BLaER1 treated with 17β-estradiol and CSF1 and Interleukin-3, amounts not matched to agents 10 nM and 100 nM (cell line): ENCODE data around the gene AOPEP.
"Not testable (repeated sequence)": the region's sequence is repeated elsewhere in the genome, so short reads cannot be mapped to it uniquely, and the experiment has no call there.

Experiments used
- H3K27ac ChIP-seq, 11 experiments: shearing (Covaris generic); formaldehyde crosslinking; 2 replicates each; pipeline ENCODE4 v1.8.1; 2022
- H3K27me3 ChIP-seq, 11 experiments: shearing (Covaris generic); formaldehyde crosslinking; 2 replicates each; pipeline ENCODE4 v1.8.1; 2022
- H3K36me3 ChIP-seq, 11 experiments: shearing (Covaris generic); formaldehyde crosslinking; 2 replicates each; pipeline ENCODE4 v1.8.1; 2022
- H3K4me1 ChIP-seq, 10 experiments: shearing (Covaris generic); formaldehyde crosslinking; 2 replicates each; pipeline ENCODE4 v1.8.1; 2022
- H3K4me2 ChIP-seq, 11 experiments: shearing (Covaris generic); formaldehyde crosslinking; 2 replicates each; pipeline ENCODE4 v1.8.1; 2022
- H3K4me3 ChIP-seq, 10 experiments: shearing (Covaris generic); formaldehyde crosslinking; 2 replicates each; pipeline ENCODE4 v1.8.1; 2022
- H3K9ac ChIP-seq, 11 experiments: shearing (Covaris generic); formaldehyde crosslinking; 2 replicates each; pipeline ENCODE4 v1.8.1; 2022
- H3K9me3 ChIP-seq, 11 experiments: shearing (Covaris generic); formaldehyde crosslinking; replicated peaks in 1 of 11; 2 replicates each; pipeline ENCODE4 v1.8.1; 2022
- H4K20me1 ChIP-seq, 11 experiments: shearing (Covaris generic); formaldehyde crosslinking; 2 replicates each; pipeline ENCODE4 v1.8.1; 2022
- Cebpa-rat ChIP-seq, 11 experiments: shearing (Covaris generic); IDR thresholded peaks; 2 replicates each; pipeline ENCODE4 v1.8.1; 2022

Gene AOPEP

GRCh38 chr9:94933511-94933828 is 207.0 kb downstream of the AOPEP start:
- H4K20me1 ChIP-seq: peaks cover 0 to 5% (median 0%) of the 10 kb centered on the region in 11 experiments; a peak in 2 of 22 replicates
- peaks cover 0 to 28% (median 9%) of the 10 kb centered on the region in 11 experiments; a peak in 11 of 22 replicates for H3K36me3 ChIP-seq
- peaks cover 0 to 14% (median 8%) of the 10 kb centered on the region in 10 experiments; a peak in 11 of 20 replicates for H3K4me1 ChIP-seq
- H3K27ac ChIP-seq: no peak overlapping the region
- 0 out of 22 replicates have a peak, but pooled peaks cover 0 to 10% (median 0%) of the 10 kb centered on the region in 11 experiments for H3K9me3 ChIP-seq
- H3K4me2 ChIP-seq: no peak overlapping the region
- H3K4me3 ChIP-seq: no peak overlapping the region
- no peak overlapping the region for H3K9ac ChIP-seq
- no peaks in the 10 kb centered on the region for H3K27me3 ChIP-seq
- TF ChIP-seq Cebpa-rat (IDR thresholded peaks at IDR 0.05): no peak

DNA sequence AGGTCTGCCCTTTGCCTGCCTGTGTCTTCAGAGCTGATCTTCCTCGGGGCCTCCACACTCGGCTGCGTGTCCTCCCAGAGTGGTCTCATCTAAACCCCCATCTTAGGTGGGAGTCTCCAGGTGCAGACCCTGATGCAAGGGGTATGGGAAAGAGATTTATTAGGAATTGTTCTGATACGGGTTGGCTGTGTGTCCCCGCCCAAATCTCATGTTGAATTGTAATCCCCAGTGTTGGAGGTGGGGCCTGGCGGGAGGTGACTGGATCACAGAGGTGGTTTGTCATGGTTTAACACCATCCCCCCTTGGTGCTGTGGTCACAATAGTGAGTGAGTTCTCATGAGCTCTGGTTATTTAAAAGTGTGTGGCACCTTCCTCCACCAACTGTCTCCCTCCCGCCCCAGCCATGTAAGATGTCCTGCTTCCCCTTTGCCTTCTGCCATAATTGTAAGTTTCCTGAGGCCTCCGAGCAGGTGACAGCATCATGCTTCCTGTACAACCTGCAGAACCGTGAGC is 208.4 kb downstream of the AOPEP start:
- Histone ChIP-seq H3K4me3 (no peak overlapping the region), H3K9me3 (0 out of 22 replicates have a peak, but pooled peaks cover 0 to 10% (median 0%) of the 10 kb centered on the region in 11 experiments), H3K4me2 (no peak overlapping the region), H3K4me1 (peaks cover 0 to 12% (median 7%) of the 10 kb centered on the region in 10 experiments; a peak in 11 of 20 replicates), H3K9ac (no peak overlapping the region), H3K27ac (no peak overlapping the region), H3K36me3 (peaks cover 0 to 30% (median 11%) of the 10 kb centered on the region in 11 experiments; a peak in 11 of 22 replicates), H3K27me3 (no peaks in the 10 kb centered on the region), H4K20me1 (no peaks in the 10 kb centered on the region; a peak in 1 of 22 replicates)
- TF ChIP-seq Cebpa-rat (IDR thresholded peaks at IDR 0.05): no peak

DNA sequence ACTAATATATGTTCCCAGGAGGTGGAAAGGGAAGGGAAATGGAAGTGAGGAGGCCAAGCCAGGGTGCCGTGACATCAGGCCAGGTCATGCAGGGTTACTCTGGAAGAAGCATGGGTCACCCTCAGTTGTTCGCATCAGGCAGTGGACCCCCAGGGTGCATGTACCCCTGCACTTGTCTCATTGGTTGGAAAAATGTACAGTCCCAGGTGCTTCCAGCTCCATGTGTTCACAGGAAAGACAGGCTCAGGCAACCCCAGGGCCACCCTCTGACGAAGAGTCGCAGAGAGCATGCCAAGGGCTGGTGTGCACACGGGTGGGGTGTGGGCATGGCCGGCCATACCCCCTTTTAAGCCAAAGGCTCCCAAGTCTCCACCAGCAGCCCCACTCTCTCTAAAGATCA is 208.9 kb downstream of the AOPEP start:
- Histone ChIP-seq H3K4me3 (no peak overlapping the region), H3K9ac (no peak overlapping the region), H3K9me3 (0 out of 22 replicates have a peak, but pooled peaks cover 0 to 10% (median 0%) of the 10 kb centered on the region in 11 experiments), H3K27ac (no peak overlapping the region), H3K27me3 (no peaks in the 10 kb centered on the region), H4K20me1 (no peaks in the 10 kb centered on the region; a peak in 1 of 22 replicates), H3K4me2 (no peak overlapping the region), H3K4me1 (peaks cover 0 to 12% (median 6%) of the 10 kb centered on the region in 10 experiments; a peak in 11 of 20 replicates), H3K36me3 (peaks cover 0 to 30% (median 11%) of the 10 kb centered on the region in 11 experiments; a peak in 11 of 22 replicates)
- no peak for TF ChIP-seq Cebpa-rat (IDR thresholded peaks at IDR 0.05)

GRCh38 chr9:94936419-94936818 is 209.9 kb downstream of the AOPEP start:
- Histone ChIP-seq H3K4me2 (no peak overlapping the region), H3K4me1 (peaks cover 0 to 19% (median 4%) of the 10 kb centered on the region in 10 experiments; a peak in 8 of 20 replicates), H3K9ac (no peak overlapping the region), H3K27ac (no peak overlapping the region; a peak in 1 of 22 replicates), H3K36me3 (peaks cover 0 to 26% (median 11%) of the 10 kb centered on the region in 11 experiments; a peak in 11 of 22 replicates), H4K20me1 (no peaks in the 10 kb centered on the region), H3K27me3 (no peaks in the 10 kb centered on the region), H3K4me3 (no peak overlapping the region), H3K9me3 (0 out of 22 replicates have a peak, but pooled peaks cover 0 to 10% (median 0%) of the 10 kb centered on the region in 11 experiments)
- no peak for TF ChIP-seq Cebpa-rat (IDR thresholded peaks at IDR 0.05)

DNA sequence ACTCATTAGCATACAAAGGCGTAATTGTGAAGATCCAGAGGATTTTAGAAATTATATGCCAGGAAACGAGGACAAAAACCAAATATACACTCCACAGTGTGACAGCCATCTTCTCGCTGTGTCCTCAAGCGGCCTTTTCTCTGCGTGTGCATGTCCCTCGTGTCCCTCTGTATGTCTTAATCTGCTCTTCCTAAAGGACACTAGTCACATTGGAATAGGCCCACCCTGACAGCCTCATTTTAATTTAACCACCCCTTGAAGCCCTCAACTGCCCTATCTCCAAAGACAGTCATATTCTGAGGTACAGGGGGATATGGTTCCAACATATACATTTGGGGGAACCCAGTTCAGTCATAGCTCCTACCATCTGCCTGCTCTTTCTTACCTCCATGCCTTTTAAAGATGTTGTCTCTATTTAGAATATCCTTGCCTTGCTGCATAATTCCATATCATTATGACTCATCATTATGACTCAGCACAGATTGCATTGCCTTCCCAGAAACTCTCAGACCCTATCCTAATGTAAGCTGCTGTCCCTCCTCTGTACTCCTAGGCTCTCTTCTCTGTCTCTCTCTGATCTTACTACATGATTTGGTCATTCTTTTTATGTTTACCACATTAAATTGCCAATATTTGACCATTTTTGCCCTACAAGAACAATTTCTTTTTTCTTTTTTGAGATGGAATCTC is 210.9 kb downstream of the AOPEP start:
- H3K9me3 ChIP-seq: 0 out of 22 replicates have a peak, but pooled peaks cover 0 to 10% (median 0%) of the 10 kb centered on the region in 11 experiments
- no peak overlapping the region for H3K4me3 ChIP-seq
- no peak overlapping the region for H3K9ac ChIP-seq
- H3K4me1 ChIP-seq: peaks cover 0 to 21% (median 4%) of the 10 kb centered on the region in 10 experiments; a peak in 8 of 20 replicates
- H3K4me2 ChIP-seq: peak overlapping the region in 5 of 11 experiments; percentile 18 to 59 (median 52); a peak in 9 of 22 replicates
- TF ChIP-seq Cebpa-rat (IDR thresholded peaks at IDR 0.05): no peak
- peak overlapping the region in 1 of 11 experiments; percentile 53; a peak in 1 of 22 replicates for H3K27ac ChIP-seq
- peaks cover 0 to 26% (median 11%) of the 10 kb centered on the region in 11 experiments; a peak in 11 of 22 replicates for H3K36me3 ChIP-seq
- no peaks in the 10 kb centered on the region for H3K27me3 ChIP-seq
- H4K20me1 ChIP-seq: no peaks in the 10 kb centered on the region

DNA sequence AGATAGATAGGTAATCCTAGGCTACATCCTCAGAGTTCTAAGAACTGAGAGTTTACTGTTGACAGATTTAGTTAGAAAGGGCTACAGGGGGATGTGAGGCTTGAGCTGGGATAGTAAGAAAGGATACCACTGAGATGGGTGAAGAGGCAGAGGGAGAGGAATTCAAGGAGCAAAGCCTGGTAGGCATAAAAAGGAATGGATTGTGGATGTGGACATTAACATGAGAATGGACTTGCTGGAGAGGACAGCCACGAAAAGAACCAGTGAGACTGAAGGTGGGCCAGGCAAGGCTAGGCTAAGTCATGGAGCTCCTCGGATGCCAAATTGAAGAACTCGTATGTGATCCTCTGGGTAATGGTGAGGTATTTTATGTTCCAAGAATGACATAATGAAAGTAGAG is 211.9 kb downstream of the AOPEP start:
- Histone ChIP-seq H3K36me3 (peaks cover 0 to 26% (median 11%) of the 10 kb centered on the region in 11 experiments; a peak in 11 of 22 replicates), H3K9me3 (0 out of 22 replicates have a peak, but pooled peaks cover 0 to 10% (median 0%) of the 10 kb centered on the region in 11 experiments), H3K4me1 (peaks cover 0 to 21% (median 4%) of the 10 kb centered on the region in 10 experiments; a peak in 8 of 20 replicates), H3K4me2 (no peak overlapping the region), H3K27ac (no peak overlapping the region; a peak in 1 of 22 replicates), H3K4me3 (no peak overlapping the region), H3K9ac (no peak overlapping the region), H3K27me3 (no peaks in the 10 kb centered on the region), H4K20me1 (no peaks in the 10 kb centered on the region)
- TF ChIP-seq Cebpa-rat (IDR thresholded peaks at IDR 0.05): no peak

DNA sequence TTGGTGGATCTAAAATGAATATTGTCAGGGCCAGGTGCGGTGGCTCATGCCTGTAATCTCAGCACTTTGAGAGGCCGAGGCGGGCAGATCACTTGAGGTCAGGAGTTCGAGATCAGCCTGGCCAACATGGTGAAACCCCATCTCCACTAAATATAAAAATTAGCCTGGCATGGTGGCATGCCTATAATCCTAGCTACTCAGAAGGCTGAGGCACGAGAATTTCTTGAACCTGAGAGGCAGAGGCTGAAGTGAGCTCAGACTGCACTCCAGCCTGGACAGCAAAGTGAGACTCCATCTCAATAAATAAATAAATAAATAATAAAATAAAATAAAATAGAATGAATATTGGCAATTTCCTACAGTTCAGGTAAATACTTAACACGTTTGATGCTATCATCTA is 213.8 kb downstream of the AOPEP start:
- H4K20me1 ChIP-seq, H3K27me3 ChIP-seq, H3K4me3 ChIP-seq, H3K9ac ChIP-seq, H3K27ac ChIP-seq, H3K4me2 ChIP-seq: not testable (repeated sequence)
- Histone ChIP-seq H3K4me1 (peaks cover 0 to 21% (median 3%) of the 10 kb centered on the region in 10 experiments; a peak in 8 of 20 replicates), H3K9me3 (0 out of 22 replicates have a peak, but pooled peaks cover 0 to 10% (median 0%) of the 10 kb centered on the region in 11 experiments), H3K36me3 (peaks cover 0 to 27% (median 11%) of the 10 kb centered on the region in 11 experiments; a peak in 11 of 22 replicates)

- Histone ChIP-seq H3K27ac (0 out of 22 replicates have a peak overlapping the region, but pooled peaks of 1 of the 11 experiments have one; percentile 3), H3K4me3 (no peak overlapping the region), H3K4me2 (peak overlapping the region in 2 of 11 experiments; percentile 1 to 2; a peak in 1 of 22 replicates), H3K9ac (no peak overlapping the region), H4K20me1 (no peaks in the 10 kb centered on the region), H3K4me1 (peaks cover 0 to 21% (median 3%) of the 10 kb centered on the region in 10 experiments; a peak in 8 of 20 replicates), H3K9me3 (0 out of 22 replicates have a peak, but pooled peaks cover 0 to 10% (median 0%) of the 10 kb centered on the region in 11 experiments), H3K36me3 (peaks cover 0 to 23% (median 10%) of the 10 kb centered on the region in 11 experiments; a peak in 9 of 22 replicates), H3K27me3 (no peaks in the 10 kb centered on the region)
- no peak for TF ChIP-seq Cebpa-rat (IDR thresholded peaks at IDR 0.05)
These were observed 214.8 kb downstream of the AOPEP start for GRCh38 chr9:94941211-94941875.
